ENCODE data around the gene TAX1BP3.
A peak's percentile ranks its signal among the peaks of the same experiment; 100 is the strongest.

TAX1BP3 gene

GRCh38 chr17:3657588-3657869, 10.8 kb downstream of the TAX1BP3 start:
- no peaks in the 10 kb centered on the region for H3K9me3 ChIP-seq
- H3K36me3 ChIP-seq: no peaks in the 10 kb centered on the region
- H3K4me3 ChIP-seq (ENCODE audit: low read depth, low read length): no peak overlapping the region
- no peak for TF ChIP-seq CTCF (IDR thresholded peaks at IDR 0.05; ENCODE audit: low read depth, low read length)
- no peaks in the 10 kb centered on the region; the same call in 1 of the 2 replicates for H3K4me1 ChIP-seq
- no peaks in the 10 kb centered on the region for H3K27me3 ChIP-seq
- DNase-seq: no peak

GRCh38 chr17:3656755-3657587, 11.4 kb downstream of the TAX1BP3 start:
- no peaks in the 10 kb centered on the region; the same call in 1 of the 2 replicates for H3K4me1 ChIP-seq
- H3K36me3 ChIP-seq: no peaks in the 10 kb centered on the region
- no peaks in the 10 kb centered on the region for H3K27me3 ChIP-seq
- H3K4me3 ChIP-seq (ENCODE audit: low read depth, low read length): no peak overlapping the region
- H3K9me3 ChIP-seq: no peaks in the 10 kb centered on the region
- TF ChIP-seq CTCF (IDR thresholded peaks at IDR 0.05; ENCODE audit: low read depth, low read length): no peak
- no peak for DNase-seq

GRCh38 chr17:3656353-3656752, 12.0 kb downstream of the TAX1BP3 start:
- Histone ChIP-seq H3K4me1 (no peaks in the 10 kb centered on the region; the same call in 1 of the 2 replicates), H3K27me3 (no peaks in the 10 kb centered on the region), H3K4me3 (ENCODE audit: low read depth, low read length) (no peak overlapping the region), H3K36me3 (no peaks in the 10 kb centered on the region), H3K9me3 (no peaks in the 10 kb centered on the region)
- no peak for TF ChIP-seq CTCF (IDR thresholded peaks at IDR 0.05; ENCODE audit: low read depth, low read length)
- DNase-seq: no peak

GRCh38 chr17:3655766-3656165, 12.6 kb downstream of the TAX1BP3 start:
- Histone ChIP-seq H3K4me1 (no peaks in the 10 kb centered on the region; the same call in 1 of the 2 replicates), H3K9me3 (no peaks in the 10 kb centered on the region), H3K4me3 (ENCODE audit: low read depth, low read length) (no peak overlapping the region), H3K27me3 (no peaks in the 10 kb centered on the region), H3K36me3 (no peaks in the 10 kb centered on the region)
- no peak for TF ChIP-seq CTCF (IDR thresholded peaks at IDR 0.05; ENCODE audit: low read depth, low read length)
- DNase-seq: no peak

- peak; percentile 69 for DNase-seq
- no peaks in the 10 kb centered on the region for H3K36me3 ChIP-seq
- TF ChIP-seq CTCF (IDR thresholded peaks at IDR 0.05; ENCODE audit: low read depth, low read length): peak; percentile 60
- H3K9me3 ChIP-seq: no peaks in the 10 kb centered on the region
- H3K4me3 ChIP-seq (ENCODE audit: low read depth, low read length): no peak overlapping the region
- no peaks in the 10 kb centered on the region for H3K4me1 ChIP-seq
- H3K27me3 ChIP-seq: no peaks in the 10 kb centered on the region
These were observed 20.4 kb downstream of the TAX1BP3 start for GRCh38 chr17:3647769-3648555.

- Histone ChIP-seq H3K4me1 (no peaks in the 10 kb centered on the region), H3K36me3 (no peaks in the 10 kb centered on the region), H3K9me3 (no peaks in the 10 kb centered on the region), H3K4me3 (ENCODE audit: low read depth, low read length) (no peak overlapping the region), H3K27me3 (no peaks in the 10 kb centered on the region)
- no peak for TF ChIP-seq CTCF (IDR thresholded peaks at IDR 0.05; ENCODE audit: low read depth, low read length)
- no peak for DNase-seq
These were observed 21.1 kb downstream of the TAX1BP3 start for GRCh38 chr17:3647251-3647650.
